BE2C (cell line): Measurements from ENCODE around the gene ADK.

Experiments
- DNase-seq: peaks from one replicate; pipeline ENCODE4 v3.0.0-alpha.2; 2020
- H3K27me3 ChIP-seq: fragments of 250-450 bp; sonication (Bioruptor Pico); 2 replicates; pipeline ENCODE4 v1.5.1; 2020; ENCODE audit warnings: mild to moderate bottlenecking
- H3K36me3 ChIP-seq: fragments of 250-450 bp; sonication (Bioruptor Pico); 2 replicates; pipeline ENCODE4 v1.5.1; 2020; ENCODE audit warnings: mild to moderate bottlenecking
- H3K4me1 ChIP-seq: fragments of 250-450 bp; sonication (Bioruptor Pico); 2 replicates; pipeline ENCODE4 v1.5.1; 2020
- H3K4me3 ChIP-seq: 2 replicates; pipeline ENCODE4 v1.5.1; 2011; ENCODE audit warnings: low read depth, low read length
- H3K9me3 ChIP-seq: fragments of 250-450 bp; sonication (Bioruptor Pico); 2 replicates; pipeline ENCODE4 v1.5.1; 2020
- CTCF ChIP-seq: IDR thresholded peaks from 2 replicates; pipeline ENCODE4 v1.5.1; 2012; ENCODE audit warnings: mild to moderate bottlenecking, low read depth, low read length

ADK gene

GRCh38 chr10:74406006-74406405 lies 255.0 kb downstream of the ADK start:
- Histone ChIP-seq H3K27me3 (no peaks in the 10 kb centered on the region), H3K4me3 (no peak overlapping the region), H3K4me1 (no peaks in the 10 kb centered on the region), H3K36me3 (no peaks in the 10 kb centered on the region; the same call in 1 of the 2 replicates), H3K9me3 (no peaks in the 10 kb centered on the region)
- no peak for TF ChIP-seq CTCF
- DNase-seq, result no peak

DNA sequence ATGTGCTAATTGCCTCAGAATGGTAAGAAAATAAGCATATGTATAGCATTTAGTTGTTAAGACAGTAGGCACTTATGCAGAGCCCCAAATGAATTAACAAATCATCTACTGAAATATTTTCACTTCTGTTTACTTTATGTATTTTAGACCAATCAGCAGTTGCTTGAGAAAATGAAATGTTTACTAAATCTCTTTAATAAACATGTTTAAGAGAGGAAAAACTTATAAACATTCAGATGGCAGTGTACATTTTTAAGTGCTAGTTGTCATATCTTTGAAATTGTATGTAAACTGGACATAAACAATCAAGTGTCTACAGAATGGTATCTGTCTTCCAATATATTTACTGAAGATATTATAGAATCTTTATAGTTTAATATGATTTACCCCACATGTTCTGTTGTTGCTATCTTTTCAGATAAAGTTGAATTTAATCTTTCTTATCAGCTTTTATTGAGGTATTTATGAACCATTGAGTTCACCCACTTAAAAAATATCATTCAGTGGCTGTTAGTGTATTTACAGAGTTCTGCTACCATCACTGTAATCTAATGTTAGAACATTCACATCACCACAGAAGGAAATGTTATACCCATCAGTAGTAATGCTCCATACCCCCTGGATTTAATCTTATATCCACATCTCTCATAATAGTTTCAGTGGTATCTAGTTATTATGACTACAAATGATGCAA lies 264.3 kb downstream of the ADK start:
- Histone ChIP-seq H3K4me3 (no peak overlapping the region), H3K9me3 (no peaks in the 10 kb centered on the region), H3K27me3 (no peaks in the 10 kb centered on the region), H3K4me1 (peaks cover 25% of the 10 kb centered on the region), H3K36me3 (peaks cover 2% of the 10 kb centered on the region; the same call in 1 of the 2 replicates)
- DNase-seq, result no peak
- no peak for TF ChIP-seq CTCF

GRCh38 chr10:74417397-74417796 lies 266.4 kb downstream of the ADK start:
- H3K4me1 ChIP-seq, result peaks cover 30% of the 10 kb centered on the region
- H3K4me3 ChIP-seq, result no peak overlapping the region
- no peak for TF ChIP-seq CTCF
- H3K9me3 ChIP-seq, result no peaks in the 10 kb centered on the region
- H3K27me3 ChIP-seq, result no peaks in the 10 kb centered on the region
- H3K36me3 ChIP-seq, result peaks cover 2% of the 10 kb centered on the region; the same call in 1 of the 2 replicates
- no peak for DNase-seq

- Histone ChIP-seq H3K36me3 (no peaks in the 10 kb centered on the region), H3K4me3 (peak overlapping the region; percentile 15), H3K9me3 (no peaks in the 10 kb centered on the region), H3K4me1 (peaks cover 30% of the 10 kb centered on the region), H3K27me3 (no peaks in the 10 kb centered on the region)
- peak; percentile 70 for DNase-seq
- no peak for TF ChIP-seq CTCF
Measured at GRCh38 chr10:74418285-74418872, 267.4 kb downstream of the ADK start.

GRCh38 chr10:74419491-74419951 lies 268.5 kb downstream of the ADK start:
- DNase-seq, result peak; percentile 32
- Histone ChIP-seq H3K4me1 (peaks cover 30% of the 10 kb centered on the region), H3K36me3 (no peaks in the 10 kb centered on the region), H3K9me3 (no peaks in the 10 kb centered on the region), H3K4me3 (no peak overlapping the region; the same call in 1 of the 2 replicates), H3K27me3 (no peaks in the 10 kb centered on the region)
- TF ChIP-seq CTCF, result no peak

- no peak overlapping the region for H3K4me3 ChIP-seq
- no peaks in the 10 kb centered on the region for H3K36me3 ChIP-seq
- peak; percentile 24 for DNase-seq
- no peaks in the 10 kb centered on the region for H3K27me3 ChIP-seq
- no peaks in the 10 kb centered on the region for H3K9me3 ChIP-seq
- TF ChIP-seq CTCF, result peak; percentile 62
- H3K4me1 ChIP-seq, result peaks cover 30% of the 10 kb centered on the region
Measured at GRCh38 chr10:74419958-74420375, 268.9 kb downstream of the ADK start.
